Neutrophil (primary cell): Measurements from ENCODE around the gene EPHB6.

Experiments
- H3K27ac ChIP-seq: fragments of 200-600 bp; sonication (generic); 2 replicates; pipeline ENCODE4 v1.5.1; 2016; ENCODE audit warnings: mild to moderate bottlenecking, moderate library complexity
- H3K27me3 ChIP-seq: fragments of 200-600 bp; sonication (generic); 2 replicates; pipeline ENCODE4 v1.6.0; 2016; ENCODE audit warnings: mild to moderate bottlenecking
- H3K36me3 ChIP-seq: fragments of 200-600 bp; sonication (generic); 2 replicates; pipeline ENCODE4 v1.5.1; 2017
- H3K4me1 ChIP-seq, 2 experiments: fragments of 200-600 bp in 1 of 2; sonication (generic) in 1 of 2; 1 replicate in 1 of 2; 2 replicates in 1 of 2; pipeline versions ENCODE4 v1.5.1 to v1.6.1; 2013 to 2016; ENCODE audit warnings: low read depth in 1 of 2, low read length in 1 of 2, mild to moderate bottlenecking in 1 of 2, moderate library complexity in 1 of 2; ENCODE audit not compliant: control insufficient read depth in 1 of 2, insufficient read depth in 1 of 2
- H3K4me3 ChIP-seq, 2 experiments: fragments of 200-600 bp in 1 of 2; sonication (generic) in 1 of 2; 1 replicate in 1 of 2; 2 replicates in 1 of 2; pipeline ENCODE4 v1.5.1; 2013 to 2016; ENCODE audit warnings: low read depth in 1 of 2, low read length in 1 of 2, mild to moderate bottlenecking in 1 of 2, moderate library complexity in 1 of 2
- H3K9me3 ChIP-seq: fragments of 200-600 bp; sonication (generic); 2 replicates; pipeline ENCODE4 v1.5.1; 2016
- CTCF ChIP-seq: fragments of 200-600 bp; sonication (generic); IDR thresholded peaks from 2 replicates; pipeline ENCODE4 v1.5.1; 2016; ENCODE audit warnings: antibody characterized with exemption

Gene EPHB6

GRCh38 chr7:142817506-142817905 is 37.4 kb upstream of the EPHB6 start:
- Histone ChIP-seq H3K4me3 (no peak overlapping the region), H3K27me3 (no peaks in the 10 kb centered on the region), H3K9me3 (no peaks in the 10 kb centered on the region), H3K36me3 (no peaks in the 10 kb centered on the region), H3K4me1 (no peaks in the 10 kb centered on the region), H3K27ac (no peak overlapping the region)
- TF ChIP-seq CTCF: no peak

DNA sequence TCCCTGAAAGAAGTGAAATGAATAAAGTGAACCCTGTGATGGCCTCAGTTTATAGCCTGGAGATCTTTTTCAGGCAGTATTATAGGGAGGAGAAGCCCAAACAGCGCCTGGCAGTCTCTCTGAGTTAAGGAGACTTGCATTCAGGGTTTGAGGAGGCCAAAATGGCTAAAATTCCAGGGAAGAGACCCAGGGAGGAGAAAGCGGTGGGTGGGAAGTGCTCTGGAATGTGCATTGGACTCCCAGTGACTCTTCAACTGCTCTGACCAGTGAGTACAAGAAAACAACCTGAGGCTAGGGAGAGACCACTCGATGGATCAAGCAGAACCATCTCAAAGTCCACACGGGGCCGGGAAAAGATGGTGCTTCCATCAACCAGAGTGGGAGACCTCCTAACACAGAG is 35.3 kb upstream of the EPHB6 start:
- Histone ChIP-seq H3K4me3 (no peak overlapping the region), H3K27me3 (no peaks in the 10 kb centered on the region), H3K36me3 (no peaks in the 10 kb centered on the region), H3K4me1 (no peaks in the 10 kb centered on the region), H3K9me3 (no peaks in the 10 kb centered on the region), H3K27ac (no peak overlapping the region)
- no peak for TF ChIP-seq CTCF

DNA sequence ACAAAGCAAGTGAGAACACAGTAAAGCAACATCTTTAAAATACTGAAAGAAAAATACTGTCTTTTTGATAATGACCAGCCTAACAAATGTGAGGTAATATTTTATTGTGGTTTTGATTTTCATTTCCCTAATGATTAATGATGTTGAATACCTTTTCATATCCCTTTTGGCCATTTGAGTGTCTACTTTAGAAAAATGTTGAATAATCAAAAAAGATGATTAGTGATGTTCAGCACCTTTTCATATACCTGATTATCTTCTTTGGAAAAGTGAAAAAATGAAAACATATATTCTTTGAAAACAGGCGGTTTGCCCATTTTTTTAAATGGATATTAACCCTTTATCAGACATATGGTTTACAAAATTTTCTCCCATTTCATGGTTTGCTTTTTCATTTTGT is 32.2 kb upstream of the EPHB6 start:
- Histone ChIP-seq H3K4me1 (no peaks in the 10 kb centered on the region), H3K9me3 (no peaks in the 10 kb centered on the region), H3K36me3 (no peaks in the 10 kb centered on the region), H3K27me3 (no peaks in the 10 kb centered on the region), H3K4me3 (no peak overlapping the region), H3K27ac (no peak overlapping the region)
- TF ChIP-seq CTCF: no peak

- no peak overlapping the region for H3K27ac ChIP-seq
- no peaks in the 10 kb centered on the region for H3K36me3 ChIP-seq
- no peaks in the 10 kb centered on the region for H3K9me3 ChIP-seq
- no peak overlapping the region for H3K4me3 ChIP-seq
- TF ChIP-seq CTCF: no peak
- H3K27me3 ChIP-seq: no peaks in the 10 kb centered on the region
- H3K4me1 ChIP-seq: no peaks in the 10 kb centered on the region
These were observed 26.9 kb upstream of the EPHB6 start for GRCh38 chr7:142827951-142828500.

DNA sequence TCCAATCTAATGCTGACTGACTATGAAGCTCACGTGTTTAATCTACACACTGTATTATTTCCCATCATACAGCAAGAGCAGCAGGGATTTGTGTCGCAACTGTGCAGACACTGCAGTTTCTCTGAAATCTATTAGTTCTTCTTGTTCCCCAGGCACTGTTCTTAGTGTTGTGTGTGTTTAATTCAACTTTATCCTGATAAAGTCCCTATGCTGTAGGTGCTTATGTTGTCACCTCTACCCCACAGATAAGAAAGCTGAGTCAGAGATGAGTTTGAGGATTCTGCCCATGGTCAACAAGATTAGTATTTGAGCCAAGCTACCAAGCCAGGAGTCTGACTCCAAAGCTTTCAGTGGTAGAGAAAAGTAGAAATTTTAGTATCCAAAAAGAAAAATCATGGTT is 22.5 kb upstream of the EPHB6 start:
- Histone ChIP-seq H3K27me3 (no peaks in the 10 kb centered on the region), H3K4me1 (no peaks in the 10 kb centered on the region), H3K36me3 (no peaks in the 10 kb centered on the region), H3K27ac (no peak overlapping the region), H3K9me3 (no peaks in the 10 kb centered on the region), H3K4me3 (no peak overlapping the region)
- no peak for TF ChIP-seq CTCF
